ENCODE data around the gene SMTN.
A peak's percentile ranks its signal among the peaks of the same experiment; 100 is the strongest.

The SMTN gene

GRCh38 chr22:31136711-31137110 is 55.6 kb downstream of the SMTN start:
- DNase-seq (ENCODE audit: low spot score in 2 of 2) (no peak), ATAC-seq (replicated peaks; ENCODE audit: extremely low read depth, poor library complexity, severe bottlenecking) (no peak)
- no peaks in the 10 kb centered on the region for H3K36me3 Mint-ChIP-seq (ENCODE audit: insufficient read depth)
- H3K27ac Mint-ChIP-seq (ENCODE audit: low read depth): no peak overlapping the region
- H3K27me3 Mint-ChIP-seq: peaks cover 10% of the 10 kb centered on the region
- no peaks in the 10 kb centered on the region for H3K4me1 Mint-ChIP-seq
- no peaks in the 10 kb centered on the region for H3K9me3 Mint-ChIP-seq
- H3K4me3 Mint-ChIP-seq: no peak overlapping the region

DNA sequence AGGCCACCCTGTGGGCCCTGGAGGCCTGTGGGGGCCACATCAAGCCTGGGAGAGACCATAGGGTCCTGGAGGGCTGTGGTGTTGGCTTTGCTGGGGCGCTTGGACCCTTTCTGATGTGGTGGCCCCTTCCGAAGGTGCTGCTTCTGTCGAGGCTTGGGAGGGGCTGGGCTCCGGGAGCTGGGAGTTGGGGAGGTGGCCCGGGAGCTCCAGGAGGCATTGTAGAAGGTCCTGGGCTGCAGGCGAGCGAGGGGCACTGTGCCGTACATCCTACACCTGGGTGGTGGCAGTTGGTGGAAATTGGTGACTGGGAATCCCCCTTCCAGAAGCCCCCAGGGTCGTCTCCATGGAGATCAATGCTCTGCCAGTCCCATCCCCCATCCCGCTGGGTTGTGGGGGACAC is 56.6 kb downstream of the SMTN start:
- ATAC-seq (replicated peaks; ENCODE audit: extremely low read depth, poor library complexity, severe bottlenecking) (no peak), DNase-seq (ENCODE audit: low spot score in 2 of 2) (no peak)
- H3K27me3 Mint-ChIP-seq: peaks cover 10% of the 10 kb centered on the region
- H3K27ac Mint-ChIP-seq (ENCODE audit: low read depth): no peak overlapping the region
- no peak overlapping the region for H3K4me3 Mint-ChIP-seq
- no peaks in the 10 kb centered on the region for H3K4me1 Mint-ChIP-seq
- no peaks in the 10 kb centered on the region for H3K9me3 Mint-ChIP-seq
- no peaks in the 10 kb centered on the region for H3K36me3 Mint-ChIP-seq (ENCODE audit: insufficient read depth)

GRCh38 chr22:31138126-31138525 is 57.0 kb downstream of the SMTN start:
- no peaks in the 10 kb centered on the region for H3K9me3 Mint-ChIP-seq
- H3K36me3 Mint-ChIP-seq (ENCODE audit: insufficient read depth): no peaks in the 10 kb centered on the region
- DNase-seq (ENCODE audit: low spot score in 2 of 2): no peak
- H3K27me3 Mint-ChIP-seq: peaks cover 10% of the 10 kb centered on the region
- ATAC-seq (replicated peaks; ENCODE audit: extremely low read depth, poor library complexity, severe bottlenecking): no peak
- no peak overlapping the region for H3K27ac Mint-ChIP-seq (ENCODE audit: low read depth)
- no peak overlapping the region for H3K4me3 Mint-ChIP-seq
- no peaks in the 10 kb centered on the region for H3K4me1 Mint-ChIP-seq

DNA sequence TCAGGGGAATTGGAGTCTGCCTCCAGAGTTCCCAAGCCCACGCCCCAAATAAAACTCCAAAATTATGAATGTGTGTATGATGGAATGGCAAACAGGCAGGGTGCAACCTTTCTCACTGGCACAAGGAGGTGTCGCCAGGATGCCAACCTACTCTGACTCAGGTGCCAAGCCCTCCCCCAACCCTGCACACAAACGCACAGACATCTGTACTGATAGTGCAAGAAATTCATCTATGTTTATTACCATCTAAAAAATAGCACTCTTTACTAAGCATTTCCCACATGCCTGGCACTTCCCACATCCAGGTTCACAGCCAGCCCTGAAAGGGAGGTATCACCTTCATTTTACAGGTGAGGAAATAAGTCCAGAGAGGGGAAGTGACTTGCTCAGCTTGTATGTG is 57.9 kb downstream of the SMTN start:
- no peak for DNase-seq (ENCODE audit: low spot score in 2 of 2)
- Mint-ChIP-seq H3K27me3 (peaks cover 10% of the 10 kb centered on the region), H3K4me1 (no peaks in the 10 kb centered on the region), H3K27ac (ENCODE audit: low read depth) (no peak overlapping the region), H3K36me3 (ENCODE audit: insufficient read depth) (no peaks in the 10 kb centered on the region), H3K4me3 (no peak overlapping the region), H3K9me3 (no peaks in the 10 kb centered on the region)
- ATAC-seq (replicated peaks; ENCODE audit: extremely low read depth, poor library complexity, severe bottlenecking): no peak

- ATAC-seq (replicated peaks; ENCODE audit: extremely low read depth, poor library complexity, severe bottlenecking): no peak
- no peaks in the 10 kb centered on the region for H3K36me3 Mint-ChIP-seq (ENCODE audit: insufficient read depth)
- no peak within 1 kb of the TSS for H3K4me3 Mint-ChIP-seq
- no peak for DNase-seq (ENCODE audit: low spot score in 2 of 2)
- no peaks in the 10 kb centered on the region for H3K4me1 Mint-ChIP-seq
- peaks cover 10% of the 10 kb centered on the region for H3K27me3 Mint-ChIP-seq
- H3K9me3 Mint-ChIP-seq: no peaks in the 10 kb centered on the region
- H3K27ac Mint-ChIP-seq (ENCODE audit: low read depth): peak within 1 kb of the TSS; percentile 35
These were observed 59.0 kb downstream of the SMTN start, which contains the start of gene PLA2G3 for GRCh38 chr22:31139866-31140716. Gene PLA2G3 (minus strand): TSS chr22:31140508. CDS start chr22:31140354, 154 bp downstream.

GRCh38 chr22:31140746-31141145 is 59.6 kb downstream of the SMTN start:
- Mint-ChIP-seq H3K9me3 (no peaks in the 10 kb centered on the region), H3K4me1 (no peaks in the 10 kb centered on the region), H3K27me3 (peaks cover 10% of the 10 kb centered on the region), H3K36me3 (ENCODE audit: insufficient read depth) (no peaks in the 10 kb centered on the region), H3K27ac (ENCODE audit: low read depth) (no peak overlapping the region), H3K4me3 (no peak overlapping the region)
- no peak for DNase-seq (ENCODE audit: low spot score in 2 of 2)
- ATAC-seq (replicated peaks; ENCODE audit: extremely low read depth, poor library complexity, severe bottlenecking): no peak

- no peak for ATAC-seq (replicated peaks; ENCODE audit: extremely low read depth, poor library complexity, severe bottlenecking)
- Mint-ChIP-seq H3K9me3 (no peaks in the 10 kb centered on the region), H3K4me1 (no peaks in the 10 kb centered on the region)
These were observed 60.4 kb downstream of the SMTN start for GRCh38 chr22:31141551-31141950.

GRCh38 chr22:31142285-31142684 is 61.2 kb downstream of the SMTN start:
- Mint-ChIP-seq H3K4me3 (no peak overlapping the region), H3K27ac (ENCODE audit: low read depth) (no peak overlapping the region), H3K36me3 (ENCODE audit: insufficient read depth) (no peaks in the 10 kb centered on the region), H3K4me1 (no peaks in the 10 kb centered on the region), H3K9me3 (no peaks in the 10 kb centered on the region), H3K27me3 (peaks cover 10% of the 10 kb centered on the region)
- ATAC-seq (replicated peaks; ENCODE audit: extremely low read depth, poor library complexity, severe bottlenecking) (no peak), DNase-seq (ENCODE audit: low spot score in 2 of 2) (no peak)

More at GRCh38 chr22:31141551-31141950, 60.4 kb downstream of the SMTN start:
- Mint-ChIP-seq H3K27me3 (peaks cover 10% of the 10 kb centered on the region), H3K36me3 (ENCODE audit: insufficient read depth) (no peaks in the 10 kb centered on the region), H3K4me3 (no peak overlapping the region), H3K27ac (ENCODE audit: low read depth) (no peak overlapping the region)
- no peak for DNase-seq (ENCODE audit: low spot score in 2 of 2)

- no peaks in the 10 kb centered on the region for H3K4me1 Mint-ChIP-seq
- no peaks in the 10 kb centered on the region for H3K36me3 Mint-ChIP-seq (ENCODE audit: insufficient read depth)
- H3K27me3 Mint-ChIP-seq: peaks cover 10% of the 10 kb centered on the region
- no peak overlapping the region for H3K27ac Mint-ChIP-seq (ENCODE audit: low read depth)
- H3K4me3 Mint-ChIP-seq: no peak overlapping the region
- no peak for DNase-seq (ENCODE audit: low spot score in 2 of 2)
- no peak for ATAC-seq (replicated peaks; ENCODE audit: extremely low read depth, poor library complexity, severe bottlenecking)
- H3K9me3 Mint-ChIP-seq: no peaks in the 10 kb centered on the region
These were observed 61.9 kb downstream of the SMTN start for GRCh38 chr22:31143038-31143437.

- Mint-ChIP-seq H3K4me3 (no peak overlapping the region), H3K4me1 (no peaks in the 10 kb centered on the region), H3K27me3 (peaks cover 10% of the 10 kb centered on the region), H3K27ac (ENCODE audit: low read depth) (no peak overlapping the region), H3K36me3 (ENCODE audit: insufficient read depth) (no peaks in the 10 kb centered on the region), H3K9me3 (no peaks in the 10 kb centered on the region)
- DNase-seq (ENCODE audit: low spot score in 2 of 2): no peak
- no peak for ATAC-seq (replicated peaks; ENCODE audit: extremely low read depth, poor library complexity, severe bottlenecking)
These were observed 62.4 kb downstream of the SMTN start for GRCh38 chr22:31143537-31143936.

GRCh38 chr22:31144223-31144622 is 63.1 kb downstream of the SMTN start:
- Mint-ChIP-seq H3K9me3 (no peaks in the 10 kb centered on the region), H3K4me1 (no peaks in the 10 kb centered on the region), H3K27ac (ENCODE audit: low read depth) (no peak overlapping the region), H3K4me3 (no peak overlapping the region), H3K27me3 (peaks cover 10% of the 10 kb centered on the region), H3K36me3 (ENCODE audit: insufficient read depth) (no peaks in the 10 kb centered on the region)
- ATAC-seq (replicated peaks; ENCODE audit: extremely low read depth, poor library complexity, severe bottlenecking) (no peak), DNase-seq (ENCODE audit: low spot score in 2 of 2) (no peak)

- Mint-ChIP-seq H3K4me1 (no peaks in the 10 kb centered on the region), H3K9me3 (no peaks in the 10 kb centered on the region), H3K4me3 (no peak overlapping the region), H3K27ac (ENCODE audit: low read depth) (no peak overlapping the region), H3K27me3 (peaks cover 9% of the 10 kb centered on the region), H3K36me3 (ENCODE audit: insufficient read depth) (no peaks in the 10 kb centered on the region)
- DNase-seq (ENCODE audit: low spot score in 2 of 2) (no peak), ATAC-seq (replicated peaks; ENCODE audit: extremely low read depth, poor library complexity, severe bottlenecking) (no peak)
These were observed 67.4 kb downstream of the SMTN start for GRCh38 chr22:31148488-31148887.

DNA sequence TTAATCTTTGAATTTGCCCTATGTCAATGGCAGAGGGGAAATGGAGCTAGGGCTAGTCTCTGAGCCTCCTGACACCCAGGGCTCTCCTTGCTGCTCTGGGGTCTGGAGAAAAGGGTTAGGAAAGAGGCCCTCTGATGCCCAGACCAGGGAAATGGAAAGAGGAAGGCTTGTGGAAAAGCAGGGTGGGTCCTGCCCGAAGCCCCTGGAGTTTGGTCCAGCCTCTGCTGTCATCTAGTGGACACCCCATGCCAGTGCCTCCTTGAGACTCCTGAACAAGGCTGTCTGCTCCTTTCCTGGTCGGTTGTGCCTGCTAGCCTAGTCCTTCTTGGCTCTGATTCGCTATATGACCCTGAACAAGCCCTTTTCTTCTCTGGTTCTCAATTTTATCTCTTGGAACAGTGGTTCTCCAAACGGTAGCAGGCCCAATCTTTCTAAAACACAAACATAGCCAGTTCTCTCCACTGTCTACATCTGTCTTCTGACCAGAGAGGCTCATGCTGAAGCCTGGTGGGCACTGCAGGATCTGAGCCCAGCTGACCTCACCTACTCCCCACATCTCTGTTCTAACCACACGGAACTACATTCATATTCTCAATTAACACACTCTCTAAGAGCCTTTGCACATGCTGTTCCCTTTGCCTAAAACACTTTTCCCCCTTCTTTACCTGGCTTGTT is 68.0 kb downstream of the SMTN start:
- Mint-ChIP-seq H3K4me1 (no peaks in the 10 kb centered on the region), H3K27ac (ENCODE audit: low read depth) (no peak overlapping the region), H3K4me3 (no peak overlapping the region), H3K36me3 (ENCODE audit: insufficient read depth) (no peaks in the 10 kb centered on the region), H3K27me3 (peaks cover 11% of the 10 kb centered on the region), H3K9me3 (no peaks in the 10 kb centered on the region)
- ATAC-seq (replicated peaks; ENCODE audit: extremely low read depth, poor library complexity, severe bottlenecking): no peak
- DNase-seq (ENCODE audit: low spot score in 2 of 2): no peak

Data from central memory CD8-positive, alpha-beta T cell (primary cell).